GM12878 (cell line): ENCODE results near the gene ZCCHC3. TPM values are rescaled to one million over a fixed set of nuclear protein-coding genes. Genes with fewer than 3 reads are reported as not detected.

Source experiments
- ATAC-seq: fragments of 200-7000 bp; cut with Tn5 transposase; 3 replicates; pipeline ENCODE4 v1.9.1; 2020; ENCODE audit warnings: mild to moderate bottlenecking, moderate library complexity
- BruUV-seq: library from RNA; stranded (reverse); fragments of 400-500 nt; replicated peaks from 2 replicates; lab custom pipeline; 2021; lab: Mats Ljungman, UMichigan
- CTCF ChIA-PET: fragments of 300-600 bp; sonication (Branson Sonifier 250); formaldehyde crosslinking; extraction: SDS; loops from one replicate; lab custom pipeline; 2021; ENCODE audit warnings: inconsistent platforms; lab: Yijun Ruan, JAX
- POLR2A ChIA-PET: fragments of 350-600 bp; formaldehyde crosslinking; extraction: SDS; loops from one replicate; lab custom pipeline; 2021; ENCODE audit warnings: inconsistent platforms; lab: Charles Lee
- RAD21 ChIA-PET: fragments of 300-600 bp; sonication (Branson Sonifier 250); formaldehyde crosslinking; loops from one replicate; lab custom pipeline; 2023; ENCODE audit warnings: antibody characterized with exemption; ENCODE audit not compliant: unreplicated experiment; lab: Charles Lee
- SMC1A ChIA-PET: fragments of 300-600 bp; sonication (Branson Sonifier 250); formaldehyde crosslinking; loops from one replicate; lab custom pipeline; 2023; ENCODE audit not compliant: unreplicated experiment, uncharacterized antibody; lab: Charles Lee
- DNase-seq: peaks from one replicate; pipeline ENCODE4 v3.0.0-alpha.2; 2011; ENCODE audit warnings: low read depth, low spot score
- FAIRE-seq: peaks from 3 replicates; lab custom pipeline; 2011; peaks lifted over from hg19 to GRCh38; lab: Jason Lieb, UNC
- H2AFZ ChIP-seq: 2 replicates; pipeline ENCODE4 v1.6.0; 2011; ENCODE audit warnings: low read depth, low read length, control low read depth; ENCODE audit not compliant: control insufficient read depth
- H3K27ac ChIP-seq: 2 replicates; pipeline ENCODE4 v1.5.1; 2011; ENCODE audit warnings: control low read depth; ENCODE audit not compliant: control insufficient read depth, insufficient read depth
- H3K27me3 ChIP-seq, 2 experiments: replicated peaks in 1 of 2; 2 replicates each; pipeline versions ENCODE4 v1.6.0 to v1.6.1; 2011; ENCODE audit warnings: low read length in 1 of 2; ENCODE audit not compliant: control insufficient read depth in 2 of 2, insufficient read depth in 2 of 2
- H3K36me3 ChIP-seq, 2 experiments: 2 replicates each; pipeline ENCODE4 v1.5.1; 2011; ENCODE audit warnings: low read length in 1 of 2; ENCODE audit not compliant: control insufficient read depth in 2 of 2, insufficient read depth in 2 of 2
- H3K4me1 ChIP-seq: 2 replicates; pipeline ENCODE4 v1.6.1; 2011; ENCODE audit warnings: mild to moderate bottlenecking, low read length, moderate library complexity, mixed read lengths; ENCODE audit not compliant: control insufficient read depth, insufficient read depth
- H3K4me2 ChIP-seq: 2 replicates; pipeline ENCODE4 v1.6.0; 2011; ENCODE audit warnings: control low read depth; ENCODE audit not compliant: control insufficient read depth, insufficient read depth
- H3K4me3 ChIP-seq: fragments of 200-600 bp; sonication (generic); 2 replicates; pipeline ENCODE4 v1.5.1; 2016
- H3K79me2 ChIP-seq: 2 replicates; pipeline ENCODE4 v1.6.0; 2011; ENCODE audit warnings: low read length; ENCODE audit not compliant: control insufficient read depth, insufficient read depth
- H3K9ac ChIP-seq: 2 replicates; pipeline ENCODE4 v1.8.0; 2011; ENCODE audit warnings: low read length, control low read depth, mixed read lengths; ENCODE audit not compliant: control insufficient read depth, insufficient read depth
- H3K9me3 ChIP-seq: replicated peaks from 3 replicates; pipeline ENCODE4 v1.5.1; 2011; ENCODE audit warnings: mild to moderate bottlenecking, low read length; ENCODE audit not compliant: control insufficient read depth, insufficient read depth
- H4K20me1 ChIP-seq: 2 replicates; pipeline ENCODE4 v1.6.0; 2011; ENCODE audit not compliant: control insufficient read depth, insufficient read depth
- CHD4 ChIP-seq: fragments of 200-600 bp; sonication (generic); IDR thresholded peaks from 2 replicates; pipeline ENCODE4 v1.6.1; 2016; ENCODE audit warnings: mild to moderate bottlenecking
- DPF2 ChIP-seq: fragments of 450-650 bp; IDR thresholded peaks from 2 replicates; pipeline ENCODE4 v1.6.1; 2017; ENCODE audit warnings: mild to moderate bottlenecking
- ZNF622 ChIP-seq: fragments of 450-650 bp; IDR thresholded peaks from 2 replicates; pipeline ENCODE4 v1.6.1; 2017; ENCODE audit warnings: mild to moderate bottlenecking, inconsistent platforms
- WGBS: methylation state at CpG from one replicate; pipeline ENCODE4 v1.1.6; 2016; ENCODE audit warnings: low lambda C conversion rate; ENCODE audit not compliant: insufficient replicate concordance, insufficient coverage; ENCODE audit errors: missing lambda C conversion rate; 5-methylcytosine and 5-hydroxymethylcytosine counted together
- in situ Hi-C: fragments of 300-500 bp; cut with MboI; formaldehyde crosslinking; loops from 9 replicates; pipeline ENCODE4 v1.14.3; 2018; ENCODE audit warnings: mixed read lengths
- intact Hi-C: fragments of 100-400 bp; cut with micrococcal nuclease; formaldehyde crosslinking; loops from one replicate; pipeline ENCODE4 v1.14.2; 2022; ENCODE audit not compliant: unreplicated experiment
- polyA plus RNA-seq, 11 experiments: library from polyadenylated mRNA; depleted of rRNA in 4 of 11; unstranded in 6 of 11; stranded (reverse) in 5 of 11; fragments of >200 nt; fragmentation: Nextera tagmentation in 4 of 11; fragmentation: Illumina TruSeq in 1 of 11; extraction: Ambion mirVana in 4 of 11; extraction: Trizol in 1 of 11; gene quantifications; 1 replicate in 1 of 11; 2 replicates in 10 of 11; pipeline versions ENCODE4 v1.2.1 to v1.2.3, GENCODE V29; 2011 to 2016; ENCODE audit warnings: inconsistent platforms in 2 of 11, missing spikeins in 2 of 11, low read depth in 1 of 11
- total RNA-seq, 4 experiments: library from RNA; depleted of rRNA in 3 of 4; stranded (reverse); fragments of >200 nt in 3 of 4; fragmentation: Illumina TruSeq in 1 of 4; extraction: Trizol in 1 of 4; gene quantifications; 2 replicates each; pipeline versions ENCODE4 v1.2.1 to v1.2.3, GENCODE V29; 2013 to 2021
- TF ChIP-seq, protein P1 (sequence below): fragments of 450-650 bp; IDR thresholded peaks from 2 replicates; pipeline ENCODE4 v1.6.1; 2017; ENCODE audit warnings: mild to moderate bottlenecking, moderate library complexity

Gene ZCCHC3
- total and polyA plus RNA-seq, 10 of the 15 experiments (the other 5 are each of a cell fraction or from before 2014, with no cell fraction given): 5.3 to 36.1 (median 17.2) TPM

DNA sequence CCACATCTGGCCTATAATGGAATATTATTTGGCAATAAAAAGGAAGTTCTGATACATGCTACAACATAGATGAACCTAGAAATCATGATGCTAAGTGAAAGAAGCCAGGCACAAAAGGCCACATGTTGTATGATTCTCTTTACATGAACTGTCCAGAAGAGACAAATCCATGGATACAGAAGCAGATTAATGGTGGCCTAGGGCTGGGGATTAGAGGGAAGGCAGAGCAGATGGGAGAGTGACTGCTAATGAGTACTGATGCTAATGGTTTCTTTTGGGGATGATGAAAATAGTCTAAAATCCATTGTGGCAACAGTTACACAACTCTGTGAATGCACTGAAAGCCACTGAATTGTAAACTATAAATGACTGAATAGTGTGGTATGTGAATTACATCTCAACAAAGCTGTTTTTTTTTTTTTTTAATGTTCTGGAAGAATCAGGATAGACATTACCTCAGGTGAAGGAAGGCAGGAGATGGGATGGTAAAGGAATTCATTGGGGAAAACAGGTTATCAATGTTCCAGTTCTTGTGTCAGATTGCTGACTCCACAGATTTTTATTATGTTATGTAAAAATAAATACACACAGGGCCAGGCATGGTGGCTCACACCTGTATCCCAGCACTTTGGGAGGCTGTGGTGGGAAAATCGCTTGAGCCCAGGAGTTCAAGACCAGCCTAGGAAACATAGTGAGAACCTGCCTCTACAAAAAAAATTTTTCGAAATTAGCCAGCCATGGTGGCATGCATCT is 19.1 kb downstream of the ZCCHC3 start:
- Histone ChIP-seq H3K9ac (no peak overlapping the region), H3K27ac (no peak overlapping the region), H3K27me3 (no peaks in the 10 kb centered on the region), H4K20me1 (no peaks in the 10 kb centered on the region), H2AFZ (no peak overlapping the region), H3K4me2 (no peak overlapping the region), H3K4me1 (no peaks in the 10 kb centered on the region), H3K9me3 (no peaks in the 10 kb centered on the region), H3K36me3 (no peaks in the 10 kb centered on the region), H3K4me3 (no peak overlapping the region), H3K79me2 (no peaks in the 10 kb centered on the region)
- SMC1A ChIA-PET: no interaction called here
- RAD21 ChIA-PET: no interaction called here
- FAIRE-seq (no peak), ATAC-seq (no peak), DNase-seq (no peak)
- no TSS peak for BruUV-seq
- in situ Hi-C loops (no loop called here), intact Hi-C loops (no loop called here)
- CTCF ChIA-PET: no interaction called here
- TF ChIP-seq ZNF622: no peak
- 71% methylated on average over 2 of the region's 2 CpGs for WGBS
- POLR2A ChIA-PET: no interaction called here

GRCh38 chr20:324177-325044 is 27.0 kb downstream of the ZCCHC3 start:
- peak overlapping the region; percentile 75 for H2AFZ ChIP-seq
- TF ChIP-seq, protein P1, sequence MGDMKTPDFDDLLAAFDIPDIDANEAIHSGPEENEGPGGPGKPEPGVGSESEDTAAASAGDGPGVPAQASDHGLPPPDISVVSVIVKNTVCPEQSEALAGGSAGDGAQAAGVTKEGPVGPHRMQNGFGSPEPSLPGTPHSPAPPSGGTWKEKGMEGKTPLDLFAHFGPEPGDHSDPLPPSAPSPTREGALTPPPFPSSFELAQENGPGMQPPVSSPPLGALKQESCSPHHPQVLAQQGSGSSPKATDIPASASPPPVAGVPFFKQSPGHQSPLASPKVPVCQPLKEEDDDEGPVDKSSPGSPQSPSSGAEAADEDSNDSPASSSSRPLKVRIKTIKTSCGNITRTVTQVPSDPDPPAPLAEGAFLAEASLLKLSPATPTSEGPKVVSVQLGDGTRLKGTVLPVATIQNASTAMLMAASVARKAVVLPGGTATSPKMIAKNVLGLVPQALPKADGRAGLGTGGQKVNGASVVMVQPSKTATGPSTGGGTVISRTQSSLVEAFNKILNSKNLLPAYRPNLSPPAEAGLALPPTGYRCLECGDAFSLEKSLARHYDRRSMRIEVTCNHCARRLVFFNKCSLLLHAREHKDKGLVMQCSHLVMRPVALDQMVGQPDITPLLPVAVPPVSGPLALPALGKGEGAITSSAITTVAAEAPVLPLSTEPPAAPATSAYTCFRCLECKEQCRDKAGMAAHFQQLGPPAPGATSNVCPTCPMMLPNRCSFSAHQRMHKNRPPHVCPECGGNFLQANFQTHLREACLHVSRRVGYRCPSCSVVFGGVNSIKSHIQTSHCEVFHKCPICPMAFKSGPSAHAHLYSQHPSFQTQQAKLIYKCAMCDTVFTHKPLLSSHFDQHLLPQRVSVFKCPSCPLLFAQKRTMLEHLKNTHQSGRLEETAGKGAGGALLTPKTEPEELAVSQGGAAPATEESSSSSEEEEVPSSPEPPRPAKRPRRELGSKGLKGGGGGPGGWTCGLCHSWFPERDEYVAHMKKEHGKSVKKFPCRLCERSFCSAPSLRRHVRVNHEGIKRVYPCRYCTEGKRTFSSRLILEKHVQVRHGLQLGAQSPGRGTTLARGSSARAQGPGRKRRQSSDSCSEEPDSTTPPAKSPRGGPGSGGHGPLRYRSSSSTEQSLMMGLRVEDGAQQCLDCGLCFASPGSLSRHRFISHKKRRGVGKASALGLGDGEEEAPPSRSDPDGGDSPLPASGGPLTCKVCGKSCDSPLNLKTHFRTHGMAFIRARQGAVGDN: peak; percentile 84
- TF ChIP-seq DPF2: peak; percentile 64
- no peak for TF ChIP-seq CHD4

More at GRCh38 chr20:324177-325044, 27.0 kb downstream of the ZCCHC3 start:
- ChIA-PET SMC1A (interaction anchor here (1.0 to 3.3 kb wide), 5 partner anchors 12 to 28 kb away, joined by 4 to 15 read pairs (median 6); partner anchors contain the start of gene ZCCHC3), CTCF (interaction anchor here (0.5 to 3.0 kb wide), 6 partner anchors 21 to 107 kb away, joined by 3 to 15 read pairs (median 3); partner anchors contain the start of gene NRSN2), RAD21 (interaction anchor here (1.1 to 2.5 kb wide), 4 partner anchors 16 to 27 kb away, joined by 3 to 11 read pairs (median 4); partner anchors contain the start of gene ZCCHC3), POLR2A (interaction anchor here (0.7 to 4.5 kb wide), 4 partner anchors 15 to 35 kb away, joined by 3 to 30 read pairs (median 10); partner anchors contain the start of gene NRSN2)
- H3K27me3 ChIP-seq: no peaks in the 10 kb centered on the region
- WGBS: under 1% methylated on average over 61 of the region's 69 CpGs
- intact Hi-C loops: loop anchor here (1.0 kb wide), 1 partner anchor 27 kb away; the partner anchor contains the start of gene ZCCHC3
- peak overlapping the region; percentile 87 for H3K4me3 ChIP-seq
- BruUV-seq: TSS peak; percentile 94
- H3K4me2 ChIP-seq: peak overlapping the region; percentile 97
- DNase-seq: no peak
- peak overlapping the region; percentile 83 for H3K9ac ChIP-seq
- in situ Hi-C loops: no loop called here
- ATAC-seq: peak; percentile 83
- H3K4me1 ChIP-seq: peaks cover 4% of the 10 kb centered on the region
- H3K27ac ChIP-seq: peak overlapping the region; percentile 88
- no peaks in the 10 kb centered on the region for H3K9me3 ChIP-seq
- FAIRE-seq: peak; percentile 72
- H3K36me3 ChIP-seq: no peaks in the 10 kb centered on the region
- H3K79me2 ChIP-seq: peaks cover 11% of the 10 kb centered on the region
- H4K20me1 ChIP-seq: no peaks in the 10 kb centered on the region; the same call in 1 of the 2 replicates
